K562 (cell line): Measurements from ENCODE around the gene CEP170. TPM values are rescaled to one million over a fixed set of nuclear protein-coding genes. Genes with fewer than 3 reads are reported as not detected.

Source experiments
- ATAC-seq: fragments of 200-7000 bp; cut with Tn5 transposase; 3 replicates; pipeline ENCODE4 v1.9.1; 2020; ENCODE audit warnings: moderate library complexity
- BruUV-seq: library from RNA; stranded (reverse); fragments of 400-500 nt; replicated peaks from 2 replicates; lab custom pipeline; 2021; lab: Mats Ljungman, UMichigan
- CTCF ChIA-PET: fragments of 300-600 bp; formaldehyde crosslinking; extraction: SDS; loops from one replicate; lab custom pipeline; 2021; ENCODE audit warnings: low intra/inter-chr PET ratio; lab: Yijun Ruan, JAX
- POLR2A ChIA-PET: fragments of 300-600, 350-650 bp; sonication (Branson Sonifier 250); formaldehyde crosslinking; extraction: SDS; loops from one replicate; lab custom pipeline; 2021; ENCODE audit warnings: antibody characterized with exemption, inconsistent platforms; lab: Yijun Ruan, JAX
- DNase-seq, 4 experiments: peaks; one replicate each; pipeline versions ENCODE4 v3.0.0 to v3.0.0-alpha.2; 2011 to 2018; ENCODE audit warnings: low spot score in 3 of 4, mixed read lengths in 3 of 4; ENCODE audit errors: extremely low read depth in 1 of 4
- FAIRE-seq: peaks from 2 replicates; lab custom pipeline; 2011; peaks lifted over from hg19 to GRCh38; lab: Jason Lieb, UNC
- H2AFZ ChIP-seq: 2 replicates; pipeline ENCODE4 v1.6.0; 2011; ENCODE audit warnings: low read depth, low read length, control low read depth, inconsistent platforms
- H3K27ac ChIP-seq: fragments of 200-600 bp; 3 replicates; pipeline ENCODE4 v1.8.0; 2011; ENCODE audit warnings: low read depth, mild to moderate bottlenecking, control low read depth, inconsistent platforms, low read length, moderate library complexity, mixed read lengths; ENCODE audit errors: extremely low read depth
- H3K27me3 ChIP-seq, 2 experiments: fragments of 300-600 bp in 1 of 2; 2 replicates in 1 of 2; 3 replicates in 1 of 2; pipeline versions ENCODE4 v1.6.0 to v1.8.0; 2011; ENCODE audit warnings: inconsistent platforms in 2 of 2, low read length in 2 of 2, mild to moderate bottlenecking in 1 of 2, mixed read lengths in 1 of 2, moderate library complexity in 1 of 2; ENCODE audit not compliant: control insufficient read depth in 2 of 2, insufficient read depth in 2 of 2
- H3K36me3 ChIP-seq: fragments of 300-600 bp; 3 replicates; pipeline ENCODE4 v1.8.0; 2011; ENCODE audit warnings: mild to moderate bottlenecking, low read length, inconsistent platforms; ENCODE audit not compliant: control insufficient read depth, insufficient read depth
- H3K4me1 ChIP-seq, 2 experiments: fragments of 200-600 bp in 1 of 2; replicated peaks in 1 of 2; 2 replicates in 1 of 2; 3 replicates in 1 of 2; pipeline versions ENCODE4 v1.5.1 to v1.8.0; 2011; ENCODE audit warnings: inconsistent platforms in 2 of 2, low read length in 2 of 2, mild to moderate bottlenecking in 1 of 2, mixed read lengths in 1 of 2, moderate library complexity in 1 of 2; ENCODE audit not compliant: control insufficient read depth in 2 of 2, insufficient read depth in 2 of 2
- H3K4me2 ChIP-seq: 2 replicates; pipeline ENCODE4 v1.6.1; 2011; ENCODE audit warnings: low read length, control low read depth, inconsistent platforms, mixed read lengths; ENCODE audit not compliant: insufficient read depth
- H3K4me3 ChIP-seq: fragments of 200-600 bp; sonication (generic), shearing (Covaris generic); 2 replicates; pipeline ENCODE4 v1.5.1; 2016; ENCODE audit warnings: control low read depth, inconsistent platforms
- H3K79me2 ChIP-seq: fragments of 200-600 bp; 3 replicates; pipeline ENCODE4 v1.8.0; 2011; ENCODE audit warnings: low read length, inconsistent platforms; ENCODE audit not compliant: control insufficient read depth, insufficient read depth
- H3K9ac ChIP-seq, 2 experiments: 2 replicates each; pipeline versions ENCODE4 v1.6.0 to v1.6.1; 2011; ENCODE audit warnings: low read depth in 2 of 2, low read length in 2 of 2, control low read depth in 1 of 2, inconsistent platforms in 1 of 2, mild to moderate bottlenecking in 1 of 2, mixed read lengths in 1 of 2; ENCODE audit not compliant: insufficient read depth in 1 of 2
- H3K9me1 ChIP-seq: one replicate; pipeline ENCODE4 v1.6.0; 2011; ENCODE audit warnings: inconsistent platforms, mild to moderate bottlenecking, low read length, moderate library complexity; ENCODE audit not compliant: control insufficient read depth, insufficient read depth
- H3K9me3 ChIP-seq: replicated peaks from 2 replicates; pipeline ENCODE4 v1.5.1; 2011; ENCODE audit warnings: low read depth, low read length, inconsistent platforms; ENCODE audit not compliant: control insufficient read depth, insufficient read depth
- H4K20me1 ChIP-seq: replicated peaks from 2 replicates; pipeline ENCODE4 v1.6.1; 2011; ENCODE audit warnings: low read length, inconsistent platforms, mixed read lengths; ENCODE audit not compliant: control insufficient read depth, insufficient read depth
- RCOR1 ChIP-seq, 2 experiments: IDR thresholded peaks; 2 replicates each; pipeline ENCODE4 v1.6.1; 2012; ENCODE audit warnings: low read depth in 2 of 2, low read length in 2 of 2, borderline replicate concordance in 1 of 2, improper control_type of control experiment in 1 of 2
- RNF2 ChIP-seq: sonication (generic); IDR thresholded peaks from 2 replicates; pipeline ENCODE4 v1.6.1; 2016
- TRIM24 ChIP-seq, 2 experiments: fragments of 450-650 bp; IDR thresholded peaks; 2 replicates each; pipeline ENCODE4 v1.6.1; 2016
- WGBS: fragments of 100-300 bp; shearing (Covaris generic); methylation state at CpG from one replicate; pipeline ENCODE4 v1.1.6; 2016; ENCODE audit warnings: low coverage, mixed read lengths; ENCODE audit not compliant: insufficient coverage; ENCODE audit errors: missing lambda C conversion rate; 5-methylcytosine and 5-hydroxymethylcytosine counted together
- in situ Hi-C: fragments of 300-500 bp; cut with MboI; formaldehyde crosslinking; loops from 4 replicates; pipeline ENCODE4 v1.15.0; 2018; ENCODE audit warnings: inconsistent platforms, mixed read lengths
- intact Hi-C: fragments of 100-400 bp; cut with micrococcal nuclease; formaldehyde crosslinking; loops from 2 replicates; pipeline ENCODE4 v1.14.2; 2022
- polyA plus RNA-seq, 8 experiments: library from polyadenylated mRNA; depleted of rRNA in 4 of 8; stranded (reverse) in 5 of 8; unstranded in 3 of 8; fragments of >200 nt; fragmentation: Nextera tagmentation in 2 of 8; fragmentation: Illumina TruSeq in 1 of 8; extraction: Ambion mirVana in 2 of 8; extraction: Trizol in 1 of 8; gene quantifications; 2 replicates each; pipeline versions ENCODE4 v1.2.1 to v1.2.3, GENCODE V29; 2011 to 2014; ENCODE audit warnings: inconsistent platforms in 1 of 8, missing spikeins in 1 of 8
- total RNA-seq, 7 experiments: library from RNA; depleted of rRNA in 6 of 7; stranded (reverse); fragments of >200 nt in 6 of 7; fragmentation: Illumina TruSeq in 2 of 7; extraction: Trizol in 2 of 7; gene quantifications; 2 replicates each; pipeline versions ENCODE4 v1.2.1 to v1.2.3, GENCODE V29; 2011 to 2021; ENCODE audit warnings: low replicate concordance in 1 of 7
- TF ChIP-seq, protein P1 (sequence below), 2 experiments: fragments of 450-650 bp; IDR thresholded peaks; 2 replicates each; pipeline ENCODE4 v1.6.1; 2016; ENCODE audit warnings: mild to moderate bottlenecking in 2 of 2, borderline replicate concordance in 1 of 2, low read depth in 1 of 2, moderate library complexity in 1 of 2
- TF ChIP-seq, protein P2 (sequence below): sonication (generic); formaldehyde crosslinking; IDR thresholded peaks from 2 replicates; pipeline ENCODE4 v1.8.0; 2022; ENCODE audit warnings: missing genetic modification reagents, mild to moderate bottlenecking, borderline replicate concordance
- TF ChIP-seq, protein P3 (sequence below): fragments of 250-450 bp; sonication (Bioruptor Pico); IDR thresholded peaks from 2 replicates; pipeline ENCODE4 v1.5.0; 2021
- TF ChIP-seq, protein P4 (sequence below): fragments of 250-450 bp; sonication (Bioruptor Pico); IDR thresholded peaks from 2 replicates; pipeline ENCODE4 v1.6.1; 2021; ENCODE audit warnings: mild to moderate bottlenecking

CEP170 gene
- total and polyA plus RNA-seq, 9 of the 15 experiments (the other 6 are each of a cell fraction or from before 2014, with no cell fraction given): 22.6 to 110 (median 68.5) TPM

DNA sequence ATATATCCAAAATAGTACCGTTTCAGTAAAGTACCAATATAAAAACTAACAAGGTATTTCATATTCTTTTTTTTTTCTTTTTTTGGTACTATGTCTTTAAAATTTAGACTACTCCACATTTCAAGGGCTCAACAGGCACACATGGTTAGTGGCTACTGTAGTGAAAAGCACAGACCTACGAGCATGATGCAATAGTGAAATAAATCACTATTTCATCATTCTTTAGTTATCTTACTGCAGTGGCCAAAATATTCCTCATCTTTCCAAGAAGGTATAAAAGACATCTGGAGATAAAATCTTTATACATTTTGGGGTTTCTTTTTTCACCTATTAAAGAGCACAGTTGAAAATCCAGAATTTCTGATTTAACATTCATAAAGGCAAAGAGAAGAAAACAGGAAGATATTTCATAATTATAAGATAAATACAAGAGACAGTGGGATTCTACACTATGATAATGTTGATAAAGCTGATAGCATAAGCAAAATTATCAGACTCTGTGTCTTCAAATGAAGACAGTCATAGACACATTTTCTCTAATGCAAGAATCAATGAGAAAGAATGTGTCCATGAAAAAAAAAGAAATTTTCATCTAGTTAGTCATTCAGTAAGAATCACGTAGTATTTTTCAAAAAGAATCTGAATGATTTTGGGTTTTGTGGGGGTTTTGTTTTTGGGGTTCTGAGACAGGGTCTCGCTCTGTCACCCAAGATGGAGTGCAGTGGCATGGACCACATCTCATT, 41.9 kb downstream of the CEP170 start:
- intact Hi-C loops: loop anchor here (2.0 kb wide), 1 partner anchor 42 kb away; the partner anchor contains the start of gene CEP170
- no peak overlapping the region for H3K27ac ChIP-seq
- no peak for DNase-seq
- BruUV-seq: no TSS peak
- H3K27me3 ChIP-seq: no peaks in the 10 kb centered on the region
- FAIRE-seq: no peak
- peak; percentile 87 for ATAC-seq
- ChIA-PET CTCF (no interaction called here), POLR2A (no interaction called here)
- H3K9ac ChIP-seq: no peak overlapping the region
- H3K4me1 ChIP-seq: no peaks in the 10 kb centered on the region; a peak in 1 of 5 replicates
- H3K4me2 ChIP-seq: no peak overlapping the region
- H3K79me2 ChIP-seq: peaks cover 17% of the 10 kb centered on the region
- H2AFZ ChIP-seq: no peak overlapping the region
- H3K4me3 ChIP-seq: no peak overlapping the region
- H4K20me1 ChIP-seq: no peaks in the 10 kb centered on the region
- H3K36me3 ChIP-seq: peaks cover 27% of the 10 kb centered on the region; the same call in 2 of the 3 replicates
- no peaks in the 10 kb centered on the region for H3K9me3 ChIP-seq
- in situ Hi-C loops: no loop called here
- 73% methylated on average over 4 of the region's 4 CpGs for WGBS
- H3K9me1 ChIP-seq: no peaks in the 10 kb centered on the region
- 0 out of 2 replicates have a peak, but pooled peaks have one; percentile 23 for TF ChIP-seq RNF2
- TF ChIP-seq, protein P1, sequence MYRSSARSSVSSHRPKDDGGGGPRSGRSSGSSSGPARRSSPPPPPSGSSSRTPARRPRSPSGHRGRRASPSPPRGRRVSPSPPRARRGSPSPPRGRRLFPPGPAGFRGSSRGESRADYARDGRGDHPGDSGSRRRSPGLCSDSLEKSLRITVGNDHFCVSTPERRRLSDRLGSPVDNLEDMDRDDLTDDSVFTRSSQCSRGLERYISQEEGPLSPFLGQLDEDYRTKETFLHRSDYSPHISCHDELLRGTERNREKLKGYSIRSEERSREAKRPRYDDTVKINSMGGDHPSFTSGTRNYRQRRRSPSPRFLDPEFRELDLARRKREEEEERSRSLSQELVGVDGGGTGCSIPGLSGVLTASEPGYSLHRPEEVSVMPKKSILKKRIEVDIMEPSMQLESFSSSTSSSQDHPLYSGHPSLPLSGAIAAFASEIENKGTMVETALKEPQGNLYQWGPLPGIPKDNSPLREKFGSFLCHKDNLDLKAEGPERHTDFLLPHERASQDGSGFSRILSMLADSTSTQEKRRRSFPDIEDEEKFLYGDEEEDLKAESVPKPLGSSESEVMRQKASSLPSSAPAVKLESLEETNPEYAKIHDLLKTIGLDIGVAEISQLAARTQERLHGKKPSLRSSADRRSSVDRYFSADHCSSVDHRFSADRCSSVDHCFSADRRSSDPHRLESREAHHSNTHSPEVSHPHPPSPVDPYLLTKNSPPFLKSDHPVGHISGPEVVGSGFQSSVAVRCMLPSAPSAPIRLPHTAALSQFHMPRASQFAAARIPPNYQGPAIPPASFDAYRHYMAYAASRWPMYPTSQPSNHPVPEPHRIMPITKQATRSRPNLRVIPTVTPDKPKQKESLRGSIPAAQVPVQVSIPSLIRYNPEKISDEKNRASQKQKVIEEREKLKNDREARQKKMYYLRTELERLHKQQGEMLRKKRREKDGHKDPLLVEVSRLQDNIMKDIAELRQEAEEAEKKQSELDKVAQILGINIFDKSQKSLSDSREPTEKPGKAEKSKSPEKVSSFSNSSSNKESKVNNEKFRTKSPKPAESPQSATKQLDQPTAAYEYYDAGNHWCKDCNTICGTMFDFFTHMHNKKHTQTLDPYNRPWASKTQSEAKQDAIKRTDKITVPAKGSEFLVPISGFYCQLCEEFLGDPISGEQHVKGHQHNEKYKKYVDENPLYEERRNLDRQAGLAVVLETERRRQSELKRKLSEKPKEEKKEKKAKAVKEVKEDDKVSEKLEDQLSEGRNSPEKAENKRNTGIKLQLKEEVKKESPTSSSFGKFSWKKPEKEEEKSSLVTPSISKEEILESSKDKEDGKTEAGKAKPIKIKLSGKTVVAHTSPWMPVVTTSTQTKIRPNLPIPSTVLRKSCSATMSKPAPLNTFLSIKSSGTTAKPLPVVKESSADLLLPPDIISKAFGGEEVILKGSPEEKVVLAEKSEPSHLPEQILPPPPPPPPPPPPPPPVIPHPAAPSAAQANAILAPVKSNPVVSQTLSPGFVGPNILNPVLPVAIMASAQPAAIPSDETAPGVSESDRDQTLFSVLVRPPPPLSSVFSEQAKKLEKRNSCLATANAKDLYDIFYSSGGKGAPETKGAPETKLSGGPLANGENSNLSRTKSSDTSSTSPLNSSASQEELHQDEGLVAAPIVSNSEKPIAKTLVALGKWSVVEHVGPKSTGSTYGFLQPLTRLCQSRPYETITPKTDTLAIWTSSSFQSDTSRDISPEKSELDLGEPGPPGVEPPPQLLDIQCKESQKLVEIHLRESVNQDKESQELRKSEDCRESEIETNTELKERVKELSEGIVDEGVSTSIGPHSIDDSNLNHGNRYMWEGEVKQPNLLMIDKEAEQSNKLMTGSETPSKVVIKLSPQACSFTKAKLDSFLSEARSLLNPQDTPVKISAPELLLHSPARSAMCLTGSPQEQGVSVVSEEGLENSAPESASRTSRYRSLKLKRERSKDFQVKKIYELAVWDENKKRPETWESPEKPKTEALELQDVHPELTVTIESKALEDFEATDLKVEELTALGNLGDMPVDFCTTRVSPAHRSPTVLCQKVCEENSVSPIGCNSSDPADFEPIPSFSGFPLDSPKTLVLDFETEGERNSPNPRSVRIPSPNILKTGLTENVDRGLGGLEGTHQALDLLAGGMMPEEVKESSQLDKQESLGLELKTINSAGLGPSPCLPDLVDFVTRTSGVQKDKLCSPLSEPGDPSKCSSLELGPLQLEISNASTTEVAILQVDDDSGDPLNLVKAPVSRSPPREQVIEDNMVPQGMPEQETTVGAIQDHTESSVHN (IDR thresholded peaks at IDR 0.05; ENCODE audit: borderline replicate concordance in 1 of 2, low read depth in 1 of 2): peak in 1 of 2 experiments; percentile 48; a peak in 1 of 4 replicates
- TF ChIP-seq, protein P2, sequence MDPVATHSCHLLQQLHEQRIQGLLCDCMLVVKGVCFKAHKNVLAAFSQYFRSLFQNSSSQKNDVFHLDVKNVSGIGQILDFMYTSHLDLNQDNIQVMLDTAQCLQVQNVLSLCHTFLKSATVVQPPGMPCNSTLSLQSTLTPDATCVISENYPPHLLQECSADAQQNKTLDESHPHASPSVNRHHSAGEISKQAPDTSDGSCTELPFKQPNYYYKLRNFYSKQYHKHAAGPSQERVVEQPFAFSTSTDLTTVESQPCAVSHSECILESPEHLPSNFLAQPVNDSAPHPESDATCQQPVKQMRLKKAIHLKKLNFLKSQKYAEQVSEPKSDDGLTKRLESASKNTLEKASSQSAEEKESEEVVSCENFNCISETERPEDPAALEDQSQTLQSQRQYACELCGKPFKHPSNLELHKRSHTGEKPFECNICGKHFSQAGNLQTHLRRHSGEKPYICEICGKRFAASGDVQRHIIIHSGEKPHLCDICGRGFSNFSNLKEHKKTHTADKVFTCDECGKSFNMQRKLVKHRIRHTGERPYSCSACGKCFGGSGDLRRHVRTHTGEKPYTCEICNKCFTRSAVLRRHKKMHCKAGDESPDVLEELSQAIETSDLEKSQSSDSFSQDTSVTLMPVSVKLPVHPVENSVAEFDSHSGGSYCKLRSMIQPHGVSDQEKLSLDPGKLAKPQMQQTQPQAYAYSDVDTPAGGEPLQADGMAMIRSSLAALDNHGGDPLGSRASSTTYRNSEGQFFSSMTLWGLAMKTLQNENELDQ (CRISPR knock-in tag): no peak
- peak; percentile 87 to 93; a peak in 2 of 4 replicates for TF ChIP-seq TRIM24 (IDR thresholded peaks at IDR 0.05)
- TF ChIP-seq, protein P3, sequence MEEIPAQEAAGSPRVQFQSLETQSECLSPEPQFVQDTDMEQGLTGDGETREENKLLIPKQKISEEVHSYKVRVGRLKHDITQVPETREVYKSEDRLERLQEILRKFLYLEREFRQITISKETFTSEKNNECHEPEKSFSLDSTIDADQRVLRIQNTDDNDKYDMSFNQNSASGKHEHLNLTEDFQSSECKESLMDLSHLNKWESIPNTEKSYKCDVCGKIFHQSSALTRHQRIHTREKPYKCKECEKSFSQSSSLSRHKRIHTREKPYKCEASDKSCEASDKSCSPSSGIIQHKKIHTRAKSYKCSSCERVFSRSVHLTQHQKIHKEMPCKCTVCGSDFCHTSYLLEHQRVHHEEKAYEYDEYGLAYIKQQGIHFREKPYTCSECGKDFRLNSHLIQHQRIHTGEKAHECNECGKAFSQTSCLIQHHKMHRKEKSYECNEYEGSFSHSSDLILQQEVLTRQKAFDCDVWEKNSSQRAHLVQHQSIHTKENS (CRISPR knock-in tag): no peak
- TF ChIP-seq RCOR1 (IDR thresholded peaks at IDR 0.05; ENCODE audit: borderline replicate concordance in 1 of 2, low read depth in 2 of 2, low read length in 2 of 2): peak in 1 of 2 experiments; percentile 54; a peak in 1 of 4 replicates
- TF ChIP-seq, protein P4, sequence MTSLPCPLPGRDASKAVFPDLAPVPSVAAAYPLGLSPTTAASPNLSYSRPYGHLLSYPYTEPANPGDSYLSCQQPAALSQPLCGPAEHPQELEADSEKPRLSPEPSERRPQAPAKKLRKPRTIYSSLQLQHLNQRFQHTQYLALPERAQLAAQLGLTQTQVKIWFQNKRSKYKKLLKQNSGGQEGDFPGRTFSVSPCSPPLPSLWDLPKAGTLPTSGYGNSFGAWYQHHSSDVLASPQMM (CRISPR knock-in tag): no peak
